Coronary artery (tissue), 2 donors: ENCODE measurements around the gene FAT4.

ENCODE experiments used
- DNase-seq: peaks from one replicate; pipeline ENCODE4 v3.0.0-alpha.2; 2017; ENCODE audit warnings: low spot score
- H3K27ac ChIP-seq, 2 donors: fragments of 200-600 bp; sonication (generic); one replicate each; pipeline ENCODE4 v1.5.1; 2016 to 2019
- H3K4me3 ChIP-seq: fragments of 200-600 bp; sonication (generic); 2 replicates; pipeline ENCODE4 v1.5.1; 2016; ENCODE audit warnings: mild to moderate bottlenecking, moderate library complexity
- CTCF ChIP-seq: fragments of 200-600 bp; sonication (generic); IDR thresholded peaks from one replicate; pipeline ENCODE4 v1.5.1; 2019; ENCODE audit warnings: antibody characterized with exemption

The FAT4 gene

DNA sequence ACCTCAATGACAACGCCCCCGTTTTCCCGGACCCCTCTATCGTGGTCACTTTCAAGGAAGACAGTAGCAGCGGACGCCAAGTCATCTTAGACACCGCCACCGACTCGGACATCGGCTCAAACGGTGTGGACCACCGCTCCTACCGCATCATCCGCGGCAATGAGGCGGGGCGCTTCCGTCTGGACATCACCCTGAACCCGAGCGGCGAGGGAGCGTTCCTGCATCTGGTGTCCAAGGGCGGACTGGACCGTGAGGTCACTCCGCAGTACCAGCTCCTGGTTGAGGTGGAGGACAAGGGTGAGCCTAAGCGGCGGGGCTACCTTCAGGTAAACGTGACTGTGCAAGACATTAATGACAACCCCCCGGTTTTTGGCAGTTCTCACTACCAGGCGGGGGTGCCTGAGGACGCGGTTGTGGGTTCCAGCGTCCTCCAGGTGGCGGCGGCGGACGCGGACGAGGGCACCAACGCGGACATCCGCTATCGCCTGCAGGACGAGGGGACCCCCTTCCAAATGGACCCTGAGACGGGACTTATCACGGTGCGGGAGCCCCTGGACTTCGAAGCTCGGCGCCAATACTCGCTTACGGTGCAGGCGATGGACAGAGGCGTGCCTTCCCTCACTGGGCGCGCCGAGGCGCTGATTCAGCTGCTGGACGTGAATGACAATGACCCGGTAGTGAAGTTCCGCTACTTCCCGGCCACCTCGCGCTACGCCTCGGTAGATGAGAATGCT is 2.2 kb downstream of the FAT4 start:
- H3K4me3 ChIP-seq = peak overlapping the region; percentile 92
- DNase-seq = peak; percentile 79
- peak overlapping the region; percentile 6 to 95 for H3K27ac ChIP-seq
- TF ChIP-seq CTCF = peak; percentile 16

GRCh38 chr4:125317525-125317877 is 2.7 kb downstream of the FAT4 start:
- peak; percentile 74 for DNase-seq
- peak overlapping the region; percentile 6 to 95 for H3K27ac ChIP-seq
- no peak for TF ChIP-seq CTCF
- H3K4me3 ChIP-seq = peak overlapping the region; percentile 92

GRCh38 chr4:125319311-125319710 is 4.6 kb downstream of the FAT4 start:
- no peak for TF ChIP-seq CTCF
- DNase-seq = no peak
- Histone ChIP-seq H3K4me3 (peak overlapping the region; percentile 92), H3K27ac (peak overlapping the region in 1 of 2 donors; percentile 5)

GRCh38 chr4:125321709-125322365 is 7.1 kb downstream of the FAT4 start:
- peak overlapping the region; percentile 92 for H3K4me3 ChIP-seq
- DNase-seq = no peak
- H3K27ac ChIP-seq = peak overlapping the region; percentile 56 to 74
- no peak for TF ChIP-seq CTCF

- TF ChIP-seq CTCF = no peak
- Histone ChIP-seq H3K27ac (peak overlapping the region; percentile 56 to 74), H3K4me3 (peak overlapping the region; percentile 92)
- DNase-seq = no peak
Observed at GRCh38 chr4:125322366-125322730, 7.6 kb downstream of the FAT4 start.

DNA sequence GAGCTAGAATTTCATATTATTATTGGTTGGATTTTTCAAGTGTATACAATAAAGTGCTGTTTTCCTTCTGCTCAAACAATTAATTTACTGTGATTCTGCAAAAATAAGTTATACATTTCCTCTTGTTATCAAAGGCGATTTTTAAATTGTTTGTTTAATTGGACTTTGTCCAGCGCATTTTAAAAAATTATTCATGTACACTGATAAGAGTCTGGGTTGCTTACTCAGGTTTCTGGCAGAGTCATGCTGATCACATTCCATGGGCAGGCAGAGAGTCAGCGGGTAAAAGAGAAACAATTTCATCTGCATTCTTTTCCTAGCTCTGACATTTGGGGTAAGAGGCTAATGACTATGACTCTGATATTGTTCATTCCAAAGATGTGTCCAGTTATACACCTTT is 8.9 kb downstream of the FAT4 start:
- H3K27ac ChIP-seq = peak overlapping the region; percentile 16 to 28
- peak overlapping the region; percentile 62 for H3K4me3 ChIP-seq
- no peak for TF ChIP-seq CTCF
- no peak for DNase-seq

GRCh38 chr4:125325733-125326132 is 11.0 kb downstream of the FAT4 start:
- no peak for DNase-seq
- no peak for TF ChIP-seq CTCF
- Histone ChIP-seq H3K4me3 (no peak overlapping the region), H3K27ac (no peak overlapping the region)
